Upper lobe of right lung (tissue), 1 donor: ENCODE results near the gene APAF1. TPM values are rescaled to one million over a fixed set of nuclear protein-coding genes. Genes with fewer than 3 reads are reported as not detected.
"Not testable (repeated sequence)": the region's sequence is repeated elsewhere in the genome, so short reads cannot be mapped to it uniquely, and the experiment has no call there.

Experiments
- ATAC-seq: fragments of 200-7000 bp; cut with Tn5 transposase; one replicate; pipeline ENCODE4 v1.9.1; 2020; ENCODE audit warnings: mild to moderate bottlenecking, moderate library complexity
- DNase-seq: peaks from one replicate; pipeline ENCODE4 v3.0.0-alpha.2; 2020
- H3K27ac ChIP-seq: fragments of 200-600 bp; one replicate; pipeline ENCODE4 v1.8.0; 2022
- H3K27me3 ChIP-seq: fragments of 200-600 bp; one replicate; pipeline ENCODE4 v1.8.0; 2022; ENCODE audit warnings: mild to moderate bottlenecking
- H3K36me3 ChIP-seq: fragments of 200-600 bp; one replicate; pipeline ENCODE4 v1.8.0; 2022
- H3K4me1 ChIP-seq: fragments of 200-600 bp; one replicate; pipeline ENCODE4 v1.8.0; 2022
- H3K4me3 ChIP-seq: fragments of 200-600 bp; one replicate; pipeline ENCODE4 v1.8.0; 2022; ENCODE audit warnings: mild to moderate bottlenecking
- H3K9me3 ChIP-seq: fragments of 200-600 bp; one replicate; pipeline ENCODE4 v1.8.0; 2022
- CTCF ChIP-seq: fragments of 200-600 bp; IDR thresholded peaks from one replicate; pipeline ENCODE4 v1.8.0; 2022; ENCODE audit warnings: antibody characterized with exemption
- intact Hi-C: fragments of 100-400 bp; cut with DNase I; formaldehyde crosslinking; loops from one replicate; pipeline ENCODE4 v1.11.0; 2022
- total RNA-seq: library from RNA; stranded (reverse); fragmentation: NEBNext Ultra II Directional; extraction: Animal tissue kit (Norgen Biotek cat#: 25700); gene quantifications from one replicate; pipeline ENCODE4 v1.2.1, GENCODE V29; 2021
- donor health status: DM: no; HTN: yes; CAD: no; lungs with severe emphysema.

APAF1 gene
- total RNA-seq, 1 donor from 2014 or later, result 23.4 TPM

- DNase-seq (no peak), ATAC-seq (no peak)
- TF ChIP-seq CTCF, result no peak
- H3K27ac ChIP-seq, result no peak overlapping the region
- H3K4me1 ChIP-seq, result peaks cover 13% of the 10 kb centered on the region
- no peaks in the 10 kb centered on the region for H3K36me3 ChIP-seq
- H3K27me3 ChIP-seq, result no peaks in the 10 kb centered on the region
- intact Hi-C loops, result no loop called here
- H3K9me3 ChIP-seq, result no peaks in the 10 kb centered on the region
- H3K4me3 ChIP-seq, result no peak overlapping the region
Observed at GRCh38 chr12:98639491-98639890, 5.6 kb upstream of the APAF1 start.

- H3K4me3 ChIP-seq, H3K36me3 ChIP-seq, ATAC-seq, H3K27me3 ChIP-seq, DNase-seq, intact Hi-C loops, H3K27ac ChIP-seq, H3K9me3 ChIP-seq: not testable (repeated sequence)
- H3K4me1 ChIP-seq, result peaks cover 25% of the 10 kb centered on the region
Observed at GRCh38 chr12:98642801-98643200, 2.3 kb upstream of the APAF1 start.

GRCh38 chr12:98644433-98644711 is 718 bp upstream of the APAF1 start:
- no peak for DNase-seq
- Histone ChIP-seq H3K36me3 (peaks cover 10% of the 10 kb centered on the region), H3K4me3 (peak overlapping the region; percentile 96), H3K27me3 (no peaks in the 10 kb centered on the region), H3K9me3 (no peaks in the 10 kb centered on the region), H3K4me1 (peaks cover 18% of the 10 kb centered on the region), H3K27ac (peak overlapping the region; percentile 88)
- TF ChIP-seq CTCF, result peak; percentile 6
- intact Hi-C loops, result no loop called here
- peak; percentile 5 for ATAC-seq

- DNase-seq, result no peak
- intact Hi-C loops, result no loop called here
- Histone ChIP-seq H3K4me1 (peaks cover 18% of the 10 kb centered on the region), H3K4me3 (peak overlapping the region; percentile 96), H3K9me3 (no peaks in the 10 kb centered on the region), H3K27me3 (no peaks in the 10 kb centered on the region), H3K27ac (peak overlapping the region; percentile 88), H3K36me3 (peaks cover 23% of the 10 kb centered on the region)
- ATAC-seq, result peak; percentile 1
- no peak for TF ChIP-seq CTCF
Observed at GRCh38 chr12:98645572-98646067, 530 bp downstream of the APAF1 start.

GRCh38 chr12:98646294-98647090 is 1.4 kb downstream of the APAF1 start:
- intact Hi-C loops, result no loop called here
- no peak for DNase-seq
- H3K36me3 ChIP-seq, result peaks cover 31% of the 10 kb centered on the region
- no peak for TF ChIP-seq CTCF
- peaks cover 18% of the 10 kb centered on the region for H3K4me1 ChIP-seq
- no peaks in the 10 kb centered on the region for H3K27me3 ChIP-seq
- H3K4me3 ChIP-seq, result peak overlapping the region; percentile 96
- no peaks in the 10 kb centered on the region for H3K9me3 ChIP-seq
- peak overlapping the region; percentile 88 for H3K27ac ChIP-seq
- no peak for ATAC-seq

GRCh38 chr12:98651328-98651727 is 6.2 kb downstream of the APAF1 start:
- H3K27ac ChIP-seq, result no peak overlapping the region
- TF ChIP-seq CTCF, result no peak
- intact Hi-C loops, result no loop called here
- no peaks in the 10 kb centered on the region for H3K27me3 ChIP-seq
- no peak for ATAC-seq
- no peak overlapping the region for H3K4me3 ChIP-seq
- H3K9me3 ChIP-seq, result no peaks in the 10 kb centered on the region
- H3K36me3 ChIP-seq, result peaks cover 39% of the 10 kb centered on the region
- H3K4me1 ChIP-seq, result peaks cover 11% of the 10 kb centered on the region
- no peak for DNase-seq
